Prostate gland (tissue), 2 donors: ENCODE results near the gene PCNX1.

Source experiments
- CTCF ChIP-seq, 4 experiments: fragments of 200-600 bp in 2 of 4; fragments of 450-650 bp in 2 of 4; sonication (generic) in 2 of 4; IDR thresholded peaks; 1 replicate in 3 of 4; 2 replicates in 1 of 4; pipeline ENCODE4 v1.5.1; 2016 to 2019; ENCODE audit warnings: antibody characterized with exemption in 4 of 4, mild to moderate bottlenecking in 2 of 4, moderate library complexity in 2 of 4
- POLR2A ChIP-seq: fragments of 450-650 bp; IDR thresholded peaks from one replicate; pipeline ENCODE4 v1.6.1; 2016; ENCODE audit warnings: antibody characterized with exemption, mild to moderate bottlenecking

GRCh38 chr14:70887207-70887681, 20.0 kb upstream of the PCNX1 start:
- TF ChIP-seq CTCF (IDR thresholded peaks at IDR 0.05), result no peak
- no peak for TF ChIP-seq POLR2A
